ENCODE data around the gene DBNDD2.

- TF ChIP-seq POLR2A (IDR thresholded peaks at IDR 0.05; ENCODE audit: low read length) (no peak), GATA1 (IDR thresholded peaks at IDR 0.05; ENCODE audit: low read depth, low read length) (no peak)
Measured at GRCh38 chr20:45427236-45428149, 19.4 kb downstream of the DBNDD2 start.

Measured in erythroblast (primary cell).